H9 (cell line): ENCODE results near the gene NOS3. TPM values are rescaled to one million over a fixed set of nuclear protein-coding genes. Genes with fewer than 3 reads are reported as not detected.

ENCODE experiments used
- DNase-seq: peaks from one replicate; pipeline ENCODE4 v3.0.0-alpha.2; 2017
- H2AFZ ChIP-seq: one replicate; pipeline ENCODE4 v1.6.1; 2013; ENCODE audit warnings: mild to moderate bottlenecking, low read length, control low read depth, moderate library complexity
- H2AK5ac ChIP-seq: 2 replicates; pipeline ENCODE4 v1.6.1; 2013; ENCODE audit warnings: low read length, control low read depth, mixed read lengths; ENCODE audit not compliant: insufficient read length
- H2BK120ac ChIP-seq: one replicate; pipeline ENCODE4 v1.6.1; 2013; ENCODE audit warnings: low read depth, mild to moderate bottlenecking, low read length, control low read depth, inconsistent platforms; ENCODE audit not compliant: poor library complexity, severe bottlenecking
- H2BK12ac ChIP-seq: 2 replicates; pipeline ENCODE4 v1.6.1; 2013; ENCODE audit warnings: low read length, control low read depth, mixed read lengths, low read depth; ENCODE audit not compliant: insufficient read length
- H2BK15ac ChIP-seq: 2 replicates; pipeline ENCODE4 v1.6.1; 2013; ENCODE audit warnings: low read depth, low read length, control low read depth
- H2BK20ac ChIP-seq: one replicate; pipeline ENCODE4 v1.6.1; 2013; ENCODE audit warnings: low read depth, mild to moderate bottlenecking, low read length, control low read depth, inconsistent platforms; ENCODE audit not compliant: poor library complexity, severe bottlenecking
- H2BK5ac ChIP-seq: 2 replicates; pipeline ENCODE4 v1.6.1; 2013; ENCODE audit warnings: low read length, control low read depth, mixed read lengths; ENCODE audit not compliant: insufficient read length
- H3K14ac ChIP-seq: 2 replicates; pipeline ENCODE4 v1.6.1; 2013; ENCODE audit warnings: low read length, control low read depth; ENCODE audit not compliant: insufficient read depth
- H3K18ac ChIP-seq: 2 replicates; pipeline ENCODE4 v1.6.1; 2013; ENCODE audit warnings: low read depth, mild to moderate bottlenecking, mixed read lengths, low read length, control low read depth; ENCODE audit not compliant: insufficient read length
- H3K23ac ChIP-seq: 2 replicates; pipeline ENCODE4 v1.6.1; 2013; ENCODE audit warnings: low read length, control low read depth, mixed read lengths, low read depth; ENCODE audit not compliant: insufficient read length
- H3K23me2 ChIP-seq: 2 replicates; pipeline ENCODE4 v1.6.1; 2013; ENCODE audit warnings: low read depth, mild to moderate bottlenecking, mixed read lengths, low read length, control low read depth; ENCODE audit not compliant: insufficient read length, poor library complexity, severe bottlenecking
- H3K27ac ChIP-seq: 2 replicates; pipeline ENCODE4 v1.5.1; 2013; ENCODE audit warnings: low read length, control low read depth, mixed read lengths, low read depth; ENCODE audit not compliant: insufficient read length
- H3K27me3 ChIP-seq: 2 replicates; pipeline ENCODE4 v1.6.1; 2013; ENCODE audit warnings: low read length, control low read depth, inconsistent platforms; ENCODE audit not compliant: insufficient read depth
- H3K4ac ChIP-seq: 2 replicates; pipeline ENCODE4 v1.6.1; 2013; ENCODE audit warnings: low read depth, mild to moderate bottlenecking, control low read depth, inconsistent platforms, low read length, moderate library complexity
- H3K4me1 ChIP-seq: 2 replicates; pipeline ENCODE4 v1.6.1; 2013; ENCODE audit warnings: low read length, control low read depth, inconsistent platforms; ENCODE audit not compliant: insufficient read depth
- H3K4me2 ChIP-seq: 2 replicates; pipeline ENCODE4 v1.6.1; 2013; ENCODE audit warnings: low read length, control low read depth, mixed read lengths; ENCODE audit not compliant: insufficient read length, insufficient read depth
- H3K56ac ChIP-seq: 2 replicates; pipeline ENCODE4 v1.6.1; 2013; ENCODE audit warnings: low read depth, mild to moderate bottlenecking, mixed read lengths, low read length, control low read depth; ENCODE audit not compliant: insufficient read length
- H3K79me1 ChIP-seq: 2 replicates; pipeline ENCODE4 v1.6.1; 2013; ENCODE audit warnings: low read depth, mild to moderate bottlenecking, moderate library complexity, low read length, control low read depth, inconsistent platforms; ENCODE audit not compliant: insufficient read depth, poor library complexity, severe bottlenecking
- H3K79me2 ChIP-seq: 2 replicates; pipeline ENCODE4 v1.6.1; 2013; ENCODE audit warnings: low read length, control low read depth, inconsistent platforms; ENCODE audit not compliant: insufficient read depth
- H3K9ac ChIP-seq: 2 replicates; pipeline ENCODE4 v1.6.1; 2013; ENCODE audit warnings: low read length, control low read depth, mixed read lengths; ENCODE audit not compliant: insufficient read length; ENCODE audit errors: extremely low read depth
- H3K9me3 ChIP-seq: one replicate; pipeline ENCODE4 v1.6.1; 2013; ENCODE audit warnings: low read depth, low read length, inconsistent platforms; ENCODE audit not compliant: control insufficient read depth
- H3T11ph ChIP-seq: one replicate; pipeline ENCODE4 v1.6.1; 2013; ENCODE audit warnings: mild to moderate bottlenecking, low read length, control low read depth, inconsistent platforms
- H4K20me1 ChIP-seq: one replicate; pipeline ENCODE4 v1.6.1; 2013; ENCODE audit not compliant: control insufficient read depth, insufficient read length, insufficient read depth
- H4K5ac ChIP-seq: 2 replicates; pipeline ENCODE4 v1.6.1; 2013; ENCODE audit warnings: low read depth, mild to moderate bottlenecking, mixed read lengths, low read length, control low read depth; ENCODE audit not compliant: insufficient read length
- H4K8ac ChIP-seq: replicated peaks from 2 replicates; pipeline ENCODE4 v1.6.1; 2013; ENCODE audit warnings: low read length, control low read depth, mixed read lengths, low read depth; ENCODE audit not compliant: insufficient read length
- H4K91ac ChIP-seq: 2 replicates; pipeline ENCODE4 v1.6.1; 2013; ENCODE audit warnings: low read depth, mild to moderate bottlenecking, moderate library complexity, mixed read lengths, low read length, control low read depth; ENCODE audit not compliant: insufficient read length
- H3K27ac Mint-ChIP-seq, 3 experiments: 2 replicates in 2 of 3; 3 replicates in 1 of 3; pipeline ENCODE4 v1.8.0; 2020 to 2021; ENCODE audit warnings: mixed read lengths in 3 of 3, mild to moderate bottlenecking in 1 of 3, moderate library complexity in 1 of 3
- H3K27me3 Mint-ChIP-seq: 2 replicates; pipeline ENCODE4 v1.8.0; 2021; ENCODE audit warnings: low read depth, mild to moderate bottlenecking, moderate library complexity, mixed read lengths
- H3K36me3 Mint-ChIP-seq, 3 experiments: 2 replicates in 2 of 3; 3 replicates in 1 of 3; pipeline ENCODE4 v1.8.0; 2020 to 2021; ENCODE audit warnings: low read depth in 3 of 3, mixed read lengths in 3 of 3; ENCODE audit not compliant: insufficient read depth in 1 of 3
- H3K4me1 Mint-ChIP-seq, 2 experiments: 2 replicates each; pipeline ENCODE4 v1.8.0; 2020; ENCODE audit warnings: mixed read lengths in 2 of 2
- H3K4me3 Mint-ChIP-seq, 2 experiments: 2 replicates in 1 of 2; 3 replicates in 1 of 2; pipeline ENCODE4 v1.8.0; 2020 to 2021; ENCODE audit warnings: mild to moderate bottlenecking in 2 of 2, mixed read lengths in 2 of 2, moderate library complexity in 1 of 2
- H3K9me3 Mint-ChIP-seq, 2 experiments: 2 replicates in 1 of 2; 3 replicates in 1 of 2; pipeline ENCODE4 v1.8.0; 2020; ENCODE audit warnings: mild to moderate bottlenecking in 2 of 2, mixed read lengths in 2 of 2, moderate library complexity in 1 of 2
- WGBS: extraction: QIAGEN DNeasy Blood & Tissue Kit; methylation state at CpG from one replicate; pipeline ENCODE4 v1.1.7; 2013; ENCODE audit warnings: missing lambda C conversion rate, low lambda C conversion rate, mixed read lengths; ENCODE audit not compliant: insufficient read length; ENCODE audit errors: extremely low coverage; 5-methylcytosine and 5-hydroxymethylcytosine counted together
- total RNA-seq: library from RNA; stranded (reverse); gene quantifications from 2 replicates; pipeline ENCODE4 v1.2.1, GENCODE V29; 2021
- TF ChIP-seq, protein P1 (sequence below): fragments of 200-600 bp; sonication (generic); conservative IDR thresholded peaks from 3 replicates; pipeline ENCODE4 v1.8.0; 2021; ENCODE audit warnings: antibody characterized with exemption, mild to moderate bottlenecking

Gene NOS3
- total RNA-seq, 1 experiment from 2014 or later: 4.5 TPM

DNA sequence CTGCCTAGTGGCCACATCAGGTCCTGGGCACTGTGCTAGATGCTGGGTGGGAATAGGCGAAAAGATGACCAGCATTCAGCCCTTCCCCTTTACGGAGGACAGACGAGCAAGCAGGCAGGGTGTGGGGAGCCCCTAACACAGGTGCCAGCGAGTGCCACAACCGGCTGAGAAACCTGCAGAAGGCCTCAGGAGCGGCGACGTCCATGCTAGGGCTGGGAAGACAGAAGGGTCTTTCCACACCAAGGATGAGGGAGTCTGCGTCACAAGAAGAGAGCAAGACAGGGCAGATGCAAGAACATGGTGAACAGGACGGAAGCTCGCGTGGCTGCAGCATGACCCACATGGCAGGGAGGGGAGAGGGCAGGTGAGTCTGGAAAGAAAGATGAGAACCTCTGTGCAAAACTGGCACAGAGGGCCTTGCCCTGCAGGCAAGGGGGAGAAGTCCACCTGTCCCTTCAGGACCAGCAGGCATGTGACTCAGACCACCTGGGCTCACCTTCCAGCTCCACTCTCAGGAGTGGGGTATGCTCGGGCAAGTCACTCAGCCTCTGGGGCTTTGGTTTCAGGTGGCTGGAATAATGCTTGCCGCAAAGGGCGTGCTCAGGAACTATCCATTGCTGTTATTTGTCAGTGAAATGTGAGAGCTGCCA, 49.3 kb upstream of the NOS3 start:
- H3K4me1 ChIP-seq: no peaks in the 10 kb centered on the region
- H2AFZ ChIP-seq: no peak overlapping the region
- H3K4me1 Mint-ChIP-seq: peaks cover 9 to 16% of the 10 kb centered on the region in 2 experiments
- no peak overlapping the region for H3K4me3 Mint-ChIP-seq
- no peak overlapping the region for H3K56ac ChIP-seq
- H3K23ac ChIP-seq: no peak overlapping the region
- no peaks in the 10 kb centered on the region for H3K36me3 Mint-ChIP-seq
- no peak overlapping the region for H3K27ac Mint-ChIP-seq
- H3K4me2 ChIP-seq: no peak overlapping the region
- no peak overlapping the region for H2BK15ac ChIP-seq
- H3K23me2 ChIP-seq: no peaks in the 10 kb centered on the region
- TF ChIP-seq, protein P1, sequence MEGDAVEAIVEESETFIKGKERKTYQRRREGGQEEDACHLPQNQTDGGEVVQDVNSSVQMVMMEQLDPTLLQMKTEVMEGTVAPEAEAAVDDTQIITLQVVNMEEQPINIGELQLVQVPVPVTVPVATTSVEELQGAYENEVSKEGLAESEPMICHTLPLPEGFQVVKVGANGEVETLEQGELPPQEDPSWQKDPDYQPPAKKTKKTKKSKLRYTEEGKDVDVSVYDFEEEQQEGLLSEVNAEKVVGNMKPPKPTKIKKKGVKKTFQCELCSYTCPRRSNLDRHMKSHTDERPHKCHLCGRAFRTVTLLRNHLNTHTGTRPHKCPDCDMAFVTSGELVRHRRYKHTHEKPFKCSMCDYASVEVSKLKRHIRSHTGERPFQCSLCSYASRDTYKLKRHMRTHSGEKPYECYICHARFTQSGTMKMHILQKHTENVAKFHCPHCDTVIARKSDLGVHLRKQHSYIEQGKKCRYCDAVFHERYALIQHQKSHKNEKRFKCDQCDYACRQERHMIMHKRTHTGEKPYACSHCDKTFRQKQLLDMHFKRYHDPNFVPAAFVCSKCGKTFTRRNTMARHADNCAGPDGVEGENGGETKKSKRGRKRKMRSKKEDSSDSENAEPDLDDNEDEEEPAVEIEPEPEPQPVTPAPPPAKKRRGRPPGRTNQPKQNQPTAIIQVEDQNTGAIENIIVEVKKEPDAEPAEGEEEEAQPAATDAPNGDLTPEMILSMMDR: no peak
- no peaks in the 10 kb centered on the region for H4K20me1 ChIP-seq
- no peak overlapping the region for H2BK12ac ChIP-seq
- H2BK5ac ChIP-seq: no peak overlapping the region
- no peak overlapping the region for H2BK20ac ChIP-seq
- H4K8ac ChIP-seq: no peak overlapping the region
- H3K4ac ChIP-seq: no peak overlapping the region
- no peak overlapping the region for H3T11ph ChIP-seq
- no peaks in the 10 kb centered on the region for H3K27me3 ChIP-seq
- H4K91ac ChIP-seq: no peak overlapping the region
- H2AK5ac ChIP-seq: no peak overlapping the region
- WGBS: no CpG with 5 or more reads among the region's 15 CpGs
- peaks cover 15% of the 10 kb centered on the region for H3K27me3 Mint-ChIP-seq
- no peak for DNase-seq
- no peaks in the 10 kb centered on the region for H3K9me3 Mint-ChIP-seq
- H3K9ac ChIP-seq: no peak overlapping the region
- H3K27ac ChIP-seq: no peak overlapping the region
- H3K14ac ChIP-seq: no peak overlapping the region; the same call in 1 of the 2 replicates
- H3K18ac ChIP-seq: no peak overlapping the region
- H4K5ac ChIP-seq: no peak overlapping the region
- H3K79me2 ChIP-seq: no peaks in the 10 kb centered on the region
- H2BK120ac ChIP-seq: no peak overlapping the region
- no peaks in the 10 kb centered on the region for H3K9me3 ChIP-seq
- no peaks in the 10 kb centered on the region for H3K79me1 ChIP-seq
